ENCODE data around the gene PLA2G1B.
A peak's percentile ranks its signal among the peaks of the same experiment; 100 is the strongest.
"Not testable (repeated sequence)": the region's sequence is repeated elsewhere in the genome, so short reads cannot be mapped to it uniquely, and the experiment has no call there.

Gene PLA2G1B

GRCh38 chr12:120358412-120359100, 31.0 kb upstream of the PLA2G1B start:
- DNase-seq (ENCODE audit: low read depth): no peak

GRCh38 chr12:120357104-120357503, 29.5 kb upstream of the PLA2G1B start:
- no peak for DNase-seq (ENCODE audit: low read depth)

GRCh38 chr12:120356567-120357030, 29.0 kb upstream of the PLA2G1B start:
- DNase-seq (ENCODE audit: low read depth): peak; percentile 70

- DNase-seq (ENCODE audit: low read depth): no peak
Observed at GRCh38 chr12:120353556-120354317, 26.2 kb upstream of the PLA2G1B start.

- DNase-seq (ENCODE audit: low read depth): no peak
Observed at GRCh38 chr12:120353136-120353535, 25.6 kb upstream of the PLA2G1B start.

- DNase-seq (ENCODE audit: low read depth): no peak
Observed at GRCh38 chr12:120352117-120352516, 24.5 kb upstream of the PLA2G1B start.

GRCh38 chr12:120350576-120351350, 23.2 kb upstream of the PLA2G1B start:
- no peak for DNase-seq (ENCODE audit: low read depth)

- no peak for DNase-seq (ENCODE audit: low read depth)
Observed at GRCh38 chr12:120347766-120348165, 20.2 kb upstream of the PLA2G1B start.

GRCh38 chr12:120346681-120347080, 19.1 kb upstream of the PLA2G1B start:
- no peak for DNase-seq (ENCODE audit: low read depth)

GRCh38 chr12:120346031-120346430, 18.5 kb upstream of the PLA2G1B start:
- no peak for DNase-seq (ENCODE audit: low read depth)

- no peak for DNase-seq (ENCODE audit: low read depth)
Observed at GRCh38 chr12:120343692-120344091, 16.1 kb upstream of the PLA2G1B start.

- DNase-seq (ENCODE audit: low read depth): no peak
Observed at GRCh38 chr12:120343039-120343537, 15.5 kb upstream of the PLA2G1B start.

GRCh38 chr12:120342175-120343038, 14.8 kb upstream of the PLA2G1B start:
- no peak for DNase-seq (ENCODE audit: low read depth)

GRCh38 chr12:120339256-120339655, 11.7 kb upstream of the PLA2G1B start:
- DNase-seq (ENCODE audit: low read depth): no peak

- no peak for DNase-seq (ENCODE audit: low read depth)
Observed at GRCh38 chr12:120337730-120338129, 10.2 kb upstream of the PLA2G1B start.

GRCh38 chr12:120336392-120336791, 8.8 kb upstream of the PLA2G1B start:
- not testable (repeated sequence) for DNase-seq (ENCODE audit: low read depth)

GRCh38 chr12:120335447-120335846, 7.9 kb upstream of the PLA2G1B start:
- peak; percentile 21 for DNase-seq (ENCODE audit: low read depth)

GRCh38 chr12:120332523-120332922, 4.9 kb upstream of the PLA2G1B start:
- DNase-seq (ENCODE audit: low read depth): no peak

GRCh38 chr12:120332041-120332440, 4.5 kb upstream of the PLA2G1B start:
- no peak for DNase-seq (ENCODE audit: low read depth)

- no peak for DNase-seq (ENCODE audit: low read depth)
Observed at GRCh38 chr12:120331390-120331789, 3.8 kb upstream of the PLA2G1B start.

- DNase-seq (ENCODE audit: low read depth): no peak
Observed at GRCh38 chr12:120328228-120328627, 649 bp upstream of the PLA2G1B start.

Measured in activated T-cell treated with anti-CD3 and anti-CD28 coated beads for 24 hours (primary cell).